Stimulated activated CD8-positive, alpha-beta memory T cell treated with anti-CD3 and anti-CD28 coated beads, Interleukin-7, amount 100 ng/mL, for 4 hours (primary cell): ENCODE results near the gene PTGES2.
A peak's percentile ranks its signal among the peaks of the same experiment; 100 is the strongest.

Source experiments
- DNase-seq, 2 donors: peaks; one replicate each; pipeline ENCODE4 v3.0.0-alpha.2; 2020; ENCODE audit warnings: low read depth in 2 of 2

PTGES2 gene

GRCh38 chr9:128127568-128127989 is at the start of gene PTGES2:
TSS of gene PTGES2 (minus strand) at chr9:128127729. CDS start at chr9:128127717, 12 bp downstream.
- peak; percentile 61 to 84 for DNase-seq

DNA sequence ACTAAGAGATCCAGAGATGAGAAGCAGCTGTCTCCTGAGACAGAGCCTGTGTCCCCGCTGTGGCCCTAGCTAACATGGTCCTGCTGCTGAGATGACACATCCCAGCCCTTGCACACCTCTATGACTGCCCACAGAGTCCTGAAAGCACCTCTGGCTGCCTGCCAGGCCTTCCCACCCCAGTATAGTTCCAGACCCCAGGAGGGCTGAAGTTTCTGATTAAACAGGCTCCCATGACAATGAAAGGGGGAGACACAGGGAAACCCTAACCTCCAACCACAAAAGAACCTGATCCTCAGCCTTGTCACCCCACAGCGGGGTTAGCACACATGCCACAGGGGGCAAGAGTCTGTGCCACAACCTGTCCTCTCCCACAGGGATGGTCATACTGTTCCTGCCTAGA is 48.2 kb upstream of the PTGES2 start:
- no peak for DNase-seq

GRCh38 chr9:128175102-128175563 is 47.6 kb upstream of the PTGES2 start:
- no peak for DNase-seq

DNA sequence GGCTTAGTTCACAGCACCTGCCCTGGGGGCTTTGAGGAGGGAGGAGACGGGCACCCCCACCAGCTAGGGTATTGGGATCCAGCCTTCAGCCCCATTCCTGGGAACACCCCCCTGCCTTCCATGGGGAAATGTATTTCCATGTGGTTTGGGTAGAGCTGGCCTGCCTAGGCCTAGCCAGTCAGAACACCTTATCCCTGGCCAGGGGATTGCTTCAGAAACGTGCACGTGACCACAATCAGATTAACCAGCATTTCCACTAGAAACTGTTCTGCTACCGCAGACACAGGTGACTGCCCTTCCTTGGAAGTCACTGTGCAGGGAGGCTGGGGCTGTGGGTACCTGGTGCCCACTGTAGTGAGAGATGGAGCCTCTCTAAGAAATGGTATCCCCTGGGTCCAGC is 46.5 kb upstream of the PTGES2 start:
- no peak for DNase-seq

GRCh38 chr9:128169925-128170324 is 42.4 kb upstream of the PTGES2 start:
- no peak for DNase-seq

DNA sequence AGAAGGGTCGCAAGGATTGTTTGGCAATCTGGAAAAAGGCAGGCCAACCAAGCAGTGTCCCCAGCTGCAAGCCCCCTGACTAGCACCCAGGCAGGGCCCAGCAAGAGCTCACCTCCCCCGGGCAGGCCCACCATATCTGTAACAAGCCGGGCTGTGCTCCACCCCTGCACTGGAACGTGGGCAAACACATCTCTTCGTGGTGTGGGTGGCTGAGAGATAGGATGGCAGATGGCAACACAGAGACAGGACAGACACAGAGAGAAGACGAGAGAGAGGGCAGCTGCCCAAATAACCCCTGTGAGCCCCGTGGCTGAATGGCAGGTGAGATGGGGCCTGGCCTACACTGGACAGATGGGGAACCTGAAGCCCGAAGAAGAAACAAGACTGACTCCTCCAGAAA is 42.0 kb upstream of the PTGES2 start:
- DNase-seq, result no peak

DNA sequence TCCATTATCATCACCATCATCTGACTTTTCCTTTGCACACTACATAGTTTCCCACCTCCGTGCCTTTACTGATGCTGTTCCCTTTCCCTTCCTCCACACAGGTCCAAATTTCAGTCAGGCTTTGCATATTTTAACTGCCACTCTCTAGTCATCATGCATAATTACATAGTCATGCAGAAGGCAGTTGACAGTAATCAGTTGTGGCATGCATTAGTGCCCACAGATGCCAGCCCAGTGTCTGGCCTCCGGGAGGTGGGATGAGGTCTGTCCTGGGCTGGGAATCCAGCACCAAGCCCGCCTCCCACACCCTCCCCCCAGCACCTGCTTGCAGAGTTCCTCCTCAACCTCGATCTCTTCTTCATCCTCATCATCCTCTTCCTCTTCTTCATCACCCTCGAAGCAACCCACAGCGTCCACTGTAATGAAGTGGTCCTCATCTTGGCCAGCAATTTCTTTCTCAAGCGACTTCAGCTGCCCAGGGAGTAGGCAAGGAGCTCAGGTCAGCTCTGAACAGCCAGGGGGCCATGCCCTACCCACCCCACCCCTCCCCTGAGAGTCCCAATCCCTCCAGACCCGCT is 41.3 kb upstream of the PTGES2 start:
- DNase-seq, result no peak

- no peak for DNase-seq
These were observed 39.7 kb upstream of the PTGES2 start for GRCh38 chr9:128167209-128167608.

DNA sequence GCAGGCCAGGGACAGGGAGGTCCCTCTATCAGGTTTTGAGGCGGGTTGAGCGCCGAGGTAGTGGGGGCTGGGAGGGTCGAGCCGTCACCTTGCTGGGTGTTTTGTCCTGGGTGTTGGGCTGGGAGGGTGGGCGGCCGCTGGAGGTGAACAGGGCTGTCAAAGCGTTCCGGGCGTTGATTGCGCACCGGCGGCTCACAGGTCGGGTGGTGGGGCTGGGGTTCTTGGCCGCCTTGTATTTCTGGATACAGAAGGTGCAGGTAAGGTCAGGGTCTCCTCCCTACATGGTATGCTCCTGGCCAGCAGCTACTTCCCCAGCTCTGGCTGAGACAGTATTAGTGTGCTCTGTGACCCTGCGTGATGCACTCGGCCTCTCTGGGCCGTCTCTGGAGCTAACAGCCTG is 38.6 kb upstream of the PTGES2 start:
- DNase-seq, result no peak

GRCh38 chr9:128164307-128164885 is 36.9 kb upstream of the PTGES2 start:
- DNase-seq, result no peak

DNA sequence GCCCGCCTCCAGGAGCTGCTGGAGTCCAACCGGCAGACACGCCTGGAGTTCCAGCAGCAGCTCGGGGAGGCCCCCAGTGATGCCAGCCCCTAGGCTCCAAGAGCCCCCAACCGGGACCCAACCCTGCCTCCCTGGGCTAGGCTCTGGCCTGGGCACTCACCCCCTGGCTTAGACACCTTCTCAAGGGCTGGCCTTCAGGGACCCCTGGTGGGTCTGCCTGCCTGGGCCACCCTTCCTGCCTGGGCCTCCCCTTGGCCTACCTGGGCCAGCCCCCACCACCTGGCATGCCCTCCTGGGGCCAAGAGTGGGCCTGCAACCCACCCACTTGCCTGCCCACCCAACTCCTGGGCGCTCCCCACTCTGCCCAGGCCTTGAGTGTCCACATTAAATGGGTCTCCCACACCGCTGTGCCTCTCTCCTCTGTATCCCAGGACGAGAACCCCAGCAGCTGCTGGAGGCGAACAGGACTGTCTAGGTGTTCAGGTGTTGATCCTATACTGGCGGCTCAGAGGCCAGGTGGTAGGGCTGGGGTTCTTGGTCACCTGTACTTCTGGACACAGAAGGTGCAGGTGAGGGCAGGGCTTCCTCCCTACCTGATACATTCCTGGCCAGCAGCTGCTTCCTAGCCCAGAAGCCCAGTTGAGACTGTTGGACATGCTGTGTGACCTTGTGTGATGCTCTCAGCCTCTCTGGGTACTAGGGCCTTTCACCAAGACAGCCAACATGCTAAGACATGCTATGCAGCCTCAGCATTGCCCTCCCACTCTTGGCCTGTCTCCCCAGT is 36.2 kb upstream of the PTGES2 start:
- DNase-seq, result no peak

GRCh38 chr9:128163027-128163515 is 35.5 kb upstream of the PTGES2 start:
- DNase-seq, result no peak

DNA sequence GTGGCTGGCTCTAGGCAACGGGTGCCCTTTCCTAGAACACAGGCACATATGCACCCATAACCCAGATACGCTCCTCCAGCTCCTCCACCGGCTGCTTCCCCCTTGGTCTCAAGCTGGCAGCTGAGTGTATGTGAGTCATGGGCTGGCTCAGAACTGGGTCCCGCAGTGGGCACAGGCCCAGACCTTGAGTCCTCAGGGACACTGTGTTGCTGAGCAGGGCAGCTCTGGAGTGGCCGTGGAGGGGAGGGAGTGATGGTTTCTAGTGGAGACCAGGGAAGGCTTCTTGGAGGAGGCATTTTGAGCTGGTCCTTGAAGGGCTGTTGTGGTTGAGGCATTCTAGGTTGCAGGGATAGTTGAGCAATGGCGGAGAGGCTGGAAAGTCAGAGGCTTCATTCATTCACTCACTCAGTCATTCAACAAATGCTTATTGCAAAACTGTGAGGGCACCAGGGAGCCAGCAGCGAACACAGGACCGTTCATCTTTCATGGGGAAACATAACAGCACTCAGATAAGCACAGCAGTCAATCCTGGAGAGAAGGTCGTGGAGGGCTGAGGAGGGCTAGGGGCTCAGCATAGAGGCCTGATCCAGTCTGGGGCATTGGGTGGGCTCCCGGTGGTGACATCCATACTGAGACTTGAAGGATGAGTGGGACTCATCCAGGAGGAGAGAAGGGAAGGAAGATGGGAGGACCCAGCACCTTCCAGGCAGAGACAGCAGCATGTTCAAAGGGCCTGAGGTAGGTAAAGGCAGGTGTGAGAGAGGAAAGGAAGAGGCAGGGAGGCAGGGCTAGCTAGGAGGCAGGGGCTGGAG is 34.9 kb upstream of the PTGES2 start:
- DNase-seq, result no peak

- no peak for DNase-seq
These were observed 33.8 kb upstream of the PTGES2 start for GRCh38 chr9:128161215-128161902.

GRCh38 chr9:128160603-128160987 is 33.1 kb upstream of the PTGES2 start:
- DNase-seq, result peak; percentile 43 to 65

- DNase-seq, result peak; percentile 82 to 90
These were observed 32.5 kb upstream of the PTGES2 start, which contains the start of gene BBLN for GRCh38 chr9:128159784-128160602. TSS of gene BBLN (plus strand) at chr9:128160265. CDS start at chr9:128160408, 143 bp downstream.

GRCh38 chr9:128159522-128159783 is 31.9 kb upstream of the PTGES2 start:
- DNase-seq, result peak in 1 of 2 donors; percentile 26

DNA sequence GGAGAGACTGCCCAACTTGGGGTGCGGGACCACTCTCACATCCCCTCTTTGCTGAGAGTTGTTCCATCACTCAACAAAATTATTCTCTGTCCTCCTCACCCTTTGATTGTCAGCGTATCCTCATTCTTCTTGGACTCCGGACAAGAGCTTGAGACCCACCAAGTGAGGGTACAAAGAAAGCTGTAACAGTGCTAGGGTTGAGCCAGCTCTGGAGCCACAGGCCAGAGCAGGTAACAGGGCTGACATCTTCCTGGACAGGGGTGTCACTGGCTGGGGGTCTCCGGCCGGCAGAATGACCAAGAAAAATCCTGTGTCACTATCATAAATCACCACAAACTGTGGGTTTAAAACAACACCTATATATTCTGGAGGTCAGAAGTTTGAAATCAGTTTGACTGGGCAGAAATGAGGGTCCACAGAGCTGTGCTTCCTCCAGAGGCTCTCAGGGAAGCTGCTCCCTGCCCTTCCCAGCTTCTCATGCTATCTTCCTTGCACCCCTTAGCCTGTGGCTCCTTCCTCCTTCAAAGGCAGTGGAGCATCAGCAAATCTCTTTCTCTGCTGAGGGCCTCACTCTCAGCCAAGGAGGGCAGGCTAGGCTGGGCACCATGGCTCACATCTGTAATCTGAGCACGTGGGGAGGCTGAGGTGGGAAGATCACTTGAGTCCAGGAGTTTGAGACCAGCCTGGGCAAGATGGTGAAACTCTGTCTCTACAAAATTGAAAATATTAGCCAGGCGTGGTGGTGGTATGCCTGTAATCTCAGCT is 28.4 kb upstream of the PTGES2 start:
- DNase-seq, result no peak

- DNase-seq, result no peak
These were observed 26.6 kb upstream of the PTGES2 start for GRCh38 chr9:128153947-128154695.
